Large intestine (tissue), 12 donors: ENCODE results near the gene DNAJB2. TPM values are rescaled to one million over a fixed set of nuclear protein-coding genes. Genes with fewer than 3 reads are reported as not detected.

Experiments used
- DNase-seq, 2 donors: peaks; one replicate each; pipeline versions ENCODE4 v3.0.0 to v3.0.0-alpha.2; 2013
- H3K27ac ChIP-seq: one replicate; pipeline ENCODE4 v1.5.1; 2013; ENCODE audit warnings: low read length
- H3K27me3 ChIP-seq: 2 replicates; pipeline ENCODE4 v1.6.1; 2013; ENCODE audit warnings: low read length; ENCODE audit not compliant: control insufficient read depth, insufficient read depth
- H3K36me3 ChIP-seq: 2 replicates; pipeline ENCODE4 v1.6.1; 2013; ENCODE audit warnings: low read length; ENCODE audit not compliant: control insufficient read depth, insufficient read depth
- H3K4me1 ChIP-seq: one replicate; pipeline ENCODE4 v1.6.1; 2013; ENCODE audit warnings: low read length; ENCODE audit not compliant: control insufficient read depth, insufficient read depth
- H3K4me3 ChIP-seq: one replicate; pipeline ENCODE4 v1.5.1; 2013; ENCODE audit warnings: low read length
- H3K9me3 ChIP-seq: one replicate; pipeline ENCODE4 v1.6.1; 2013; ENCODE audit warnings: mild to moderate bottlenecking, low read depth, low read length, moderate library complexity; ENCODE audit not compliant: control insufficient read depth
- WGBS: methylation state at CpG from one replicate; pipeline ENCODE4 v1.1.5; 2013; ENCODE audit warnings: low lambda C conversion rate; ENCODE audit not compliant: insufficient coverage; 5-methylcytosine and 5-hydroxymethylcytosine counted together
- long read RNA-seq, 11 donors: transcript quantifications; one replicate each; lab custom pipeline, GENCODE V29; 2026
- polyA plus RNA-seq: library from polyadenylated mRNA; unstranded; fragments of 120-200 nt; gene quantifications from one replicate; pipeline ENCODE4 v1.2.1, GENCODE V29; 2013

DNAJB2 gene
- polyA plus RNA-seq = 46.9 TPM
- long read RNA-seq, donor 1, partial matches to known transcripts = 16 of 20 reads
- long read RNA-seq, donor 1, other reads (novel, unspliced or antisense) = 0 of 20 reads
- long read RNA-seq, donor 2, transcript DNAJB2-202 (10 exons, 1,946 nt) = major isoform, 6 of 10 reads
- long read RNA-seq, donor 2, partial matches to known transcripts = 0 of 10 reads
- long read RNA-seq, donor 2, other reads (novel, unspliced or antisense) = 0 of 10 reads
- long read RNA-seq, donor 3 = 0 reads
- long read RNA-seq, donor 4, partial matches to known transcripts = 0 of 2 reads
- long read RNA-seq, donor 4, other reads (novel, unspliced or antisense) = 0 of 2 reads
- long read RNA-seq, donor 5, partial matches to known transcripts = 15 of 22 reads
- long read RNA-seq, donor 5, other reads (novel, unspliced or antisense) = 0 of 22 reads
- long read RNA-seq, donor 6, transcript DNAJB2-202 (10 exons, 1,946 nt) = major isoform, 6 of 12 reads
- long read RNA-seq, donor 6, partial matches to known transcripts = 0 of 12 reads
- long read RNA-seq, donor 6, other reads (novel, unspliced or antisense) = 0 of 12 reads
- long read RNA-seq, donor 7, transcript DNAJB2-202 (10 exons, 1,946 nt) = major isoform, 7 of 12 reads
- long read RNA-seq, donor 7, partial matches to known transcripts = 0 of 12 reads
- long read RNA-seq, donor 7, other reads (novel, unspliced or antisense) = 0 of 12 reads
- long read RNA-seq, donor 8, transcript DNAJB2-202 (10 exons, 1,946 nt) = major isoform, 8 of 21 reads
- long read RNA-seq, donor 8, partial matches to known transcripts = 11 of 21 reads
- long read RNA-seq, donor 8, other reads (novel, unspliced or antisense) = 0 of 21 reads
- long read RNA-seq, donor 9, partial matches to known transcripts = 5 of 13 reads
- long read RNA-seq, donor 9, other reads (novel, unspliced or antisense) = 0 of 13 reads
- long read RNA-seq, donor 10, transcript DNAJB2-202 (10 exons, 1,946 nt) = major isoform, 12 of 14 reads
- long read RNA-seq, donor 10, partial matches to known transcripts = 0 of 14 reads
- long read RNA-seq, donor 10, other reads (novel, unspliced or antisense) = 0 of 14 reads
- long read RNA-seq, donor 11, partial matches to known transcripts = 0 of 5 reads
- long read RNA-seq, donor 11, other reads (novel, unspliced or antisense) = 0 of 5 reads

DNA sequence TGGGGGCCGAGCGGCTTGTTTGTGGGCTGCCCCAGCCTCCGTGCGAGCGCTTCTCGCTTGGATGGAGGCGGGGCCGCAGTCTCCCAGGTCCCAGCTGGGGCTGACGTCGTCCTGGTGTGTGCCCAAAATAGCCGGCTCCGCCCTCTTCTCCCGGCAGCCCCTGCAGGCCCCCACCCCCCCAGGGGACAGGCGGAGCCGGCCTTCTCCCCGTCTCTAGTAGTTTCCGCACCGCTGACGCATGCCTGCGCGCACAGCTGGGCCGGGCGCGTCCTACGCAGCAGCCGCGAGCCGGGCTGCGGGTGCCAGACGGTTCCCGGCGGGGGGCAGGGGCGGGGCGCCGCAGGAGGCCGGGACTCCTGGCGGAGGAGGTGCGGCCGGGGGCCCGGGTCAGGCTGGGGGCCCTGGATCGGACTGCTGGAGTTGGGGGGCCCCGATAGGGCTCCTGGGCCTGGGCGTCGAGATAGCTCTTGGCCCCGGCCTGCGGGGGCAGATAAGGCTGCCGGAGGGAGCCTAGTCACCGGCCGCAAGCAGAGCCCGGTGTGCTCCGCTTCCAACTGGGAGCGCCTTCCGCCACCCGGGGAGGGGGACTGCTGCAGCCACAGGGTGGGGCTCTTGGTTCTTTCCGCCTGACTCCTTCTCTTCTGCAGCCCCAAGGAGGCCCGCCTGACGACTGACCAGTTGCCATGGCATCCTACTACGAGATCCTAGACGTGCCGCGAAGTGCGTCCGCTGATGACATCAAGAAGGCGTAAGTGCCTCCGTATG is at the start of gene DNAJB2:
TSS of gene DNAJB2 (plus strand) at position 216 of the 765 bp plus-strand sequence. CDS start at position 684, 468 bp downstream.
- WGBS = no CpG with 5 or more reads among the region's 65 CpGs
- DNase-seq = peak; percentile 97 to 98
- Histone ChIP-seq H3K27ac (peak within 1 kb of the TSS; percentile 85), H3K4me3 (peak within 1 kb of the TSS; percentile 65), H3K9me3 (no peaks in the 10 kb centered on the region), H3K36me3 (peaks cover 32% of the 10 kb centered on the region), H3K27me3 (no peaks in the 10 kb centered on the region), H3K4me1 (peaks cover 17% of the 10 kb centered on the region)

DNA sequence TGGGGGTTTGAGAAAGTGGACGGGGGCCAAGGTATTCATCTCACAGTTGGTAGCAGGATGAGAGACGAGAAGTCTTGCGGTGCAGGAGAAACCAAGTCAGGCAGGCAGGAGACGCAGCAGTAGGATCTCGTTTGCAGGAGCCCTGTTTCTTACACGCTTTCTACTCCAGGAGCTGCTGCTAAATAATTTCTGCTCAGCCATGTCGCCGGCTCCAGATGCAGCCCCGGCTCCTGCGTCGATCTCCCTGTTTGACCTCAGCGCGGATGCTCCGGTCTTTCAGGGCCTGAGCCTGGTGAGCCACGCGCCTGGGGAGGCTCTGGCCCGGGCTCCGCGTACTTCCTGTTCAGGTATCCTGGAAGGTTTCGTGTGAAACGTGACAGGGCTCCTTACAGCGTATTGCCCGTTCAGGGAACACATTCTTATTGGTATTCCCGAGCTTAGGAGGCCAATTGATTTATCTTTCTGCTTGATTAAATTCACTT is 49.1 kb upstream of the DNAJB2 start:
- H3K4me1 ChIP-seq = peaks cover 17% of the 10 kb centered on the region
- H3K9me3 ChIP-seq = no peaks in the 10 kb centered on the region
- no peaks in the 10 kb centered on the region for H3K27me3 ChIP-seq
- H3K4me3 ChIP-seq = peak overlapping the region; percentile 99
- H3K36me3 ChIP-seq = peaks cover 47% of the 10 kb centered on the region
- WGBS = 0% methylated on average over 2 of the region's 24 CpGs
- DNase-seq = peak; percentile 76 to 85
- peak overlapping the region; percentile 98 for H3K27ac ChIP-seq

GRCh38 chr2:219234331-219234730 is 44.8 kb upstream of the DNAJB2 start:
- H3K27me3 ChIP-seq = no peaks in the 10 kb centered on the region
- no peak for DNase-seq
- H3K9me3 ChIP-seq = no peaks in the 10 kb centered on the region
- no peak overlapping the region for H3K4me3 ChIP-seq
- no peak overlapping the region for H3K27ac ChIP-seq
- peaks cover 78% of the 10 kb centered on the region for H3K36me3 ChIP-seq
- peaks cover 7% of the 10 kb centered on the region for H3K4me1 ChIP-seq
- no CpG with 5 or more reads among the region's 3 CpGs for WGBS

- Histone ChIP-seq H3K27me3 (no peaks in the 10 kb centered on the region), H3K36me3 (peaks cover 29% of the 10 kb centered on the region), H3K27ac (peak overlapping the region; percentile 19), H3K4me1 (peaks cover 29% of the 10 kb centered on the region), H3K9me3 (no peaks in the 10 kb centered on the region), H3K4me3 (peak overlapping the region; percentile 42)
- WGBS = no CpG with 5 or more reads among the region's 28 CpGs
- DNase-seq = peak in 1 of 2 donors; percentile 76
Observed at GRCh38 chr2:219243291-219243761, 35.8 kb upstream of the DNAJB2 start.

GRCh38 chr2:219244789-219245147 is 34.4 kb upstream of the DNAJB2 start:
- Histone ChIP-seq H3K27ac (peak overlapping the region; percentile 82), H3K27me3 (no peaks in the 10 kb centered on the region), H3K9me3 (no peaks in the 10 kb centered on the region), H3K4me3 (peak overlapping the region; percentile 98), H3K36me3 (peaks cover 16% of the 10 kb centered on the region), H3K4me1 (peaks cover 43% of the 10 kb centered on the region)
- no peak for DNase-seq
- no CpG with 5 or more reads among the region's 6 CpGs for WGBS

GRCh38 chr2:219245148-219245898 is 33.8 kb upstream of the DNAJB2 start, which contains the start of the genes GLB1L and STK16:
GLB1L (minus strand) TSS chr2:219245444; CDS start chr2:219243573, 1,871 bp downstream.
STK16 (plus strand) TSS chr2:219245479; CDS start chr2:219246000, 521 bp downstream.
- peak within 1 kb of the TSS; percentile 82 for H3K27ac ChIP-seq
- no peaks in the 10 kb centered on the region for H3K27me3 ChIP-seq
- H3K9me3 ChIP-seq = no peaks in the 10 kb centered on the region
- peak within 1 kb of the TSS; percentile 98 for H3K4me3 ChIP-seq
- DNase-seq = peak; percentile 92 to 93
- H3K4me1 ChIP-seq = peaks cover 48% of the 10 kb centered on the region
- no CpG with 5 or more reads among the region's 46 CpGs for WGBS
- H3K36me3 ChIP-seq = peaks cover 14% of the 10 kb centered on the region

GRCh38 chr2:219245899-219246230 is 33.3 kb upstream of the DNAJB2 start:
- WGBS = no CpG with 5 or more reads among the region's 10 CpGs
- Histone ChIP-seq H3K4me1 (peaks cover 53% of the 10 kb centered on the region), H3K9me3 (no peaks in the 10 kb centered on the region), H3K4me3 (peak overlapping the region; percentile 98), H3K27ac (peak overlapping the region; percentile 82), H3K27me3 (no peaks in the 10 kb centered on the region), H3K36me3 (peaks cover 16% of the 10 kb centered on the region)
- DNase-seq = no peak

- Histone ChIP-seq H3K4me3 (no peak overlapping the region), H3K27me3 (no peaks in the 10 kb centered on the region), H3K4me1 (peaks cover 54% of the 10 kb centered on the region), H3K36me3 (peaks cover 18% of the 10 kb centered on the region), H3K9me3 (no peaks in the 10 kb centered on the region), H3K27ac (no peak overlapping the region)
- no peak for DNase-seq
- WGBS = no CpG with 5 or more reads among the region's 10 CpGs
Observed at GRCh38 chr2:219246559-219246958, 32.6 kb upstream of the DNAJB2 start.
